ENCODE data around the gene GALNT17.

GALNT17 gene

DNA sequence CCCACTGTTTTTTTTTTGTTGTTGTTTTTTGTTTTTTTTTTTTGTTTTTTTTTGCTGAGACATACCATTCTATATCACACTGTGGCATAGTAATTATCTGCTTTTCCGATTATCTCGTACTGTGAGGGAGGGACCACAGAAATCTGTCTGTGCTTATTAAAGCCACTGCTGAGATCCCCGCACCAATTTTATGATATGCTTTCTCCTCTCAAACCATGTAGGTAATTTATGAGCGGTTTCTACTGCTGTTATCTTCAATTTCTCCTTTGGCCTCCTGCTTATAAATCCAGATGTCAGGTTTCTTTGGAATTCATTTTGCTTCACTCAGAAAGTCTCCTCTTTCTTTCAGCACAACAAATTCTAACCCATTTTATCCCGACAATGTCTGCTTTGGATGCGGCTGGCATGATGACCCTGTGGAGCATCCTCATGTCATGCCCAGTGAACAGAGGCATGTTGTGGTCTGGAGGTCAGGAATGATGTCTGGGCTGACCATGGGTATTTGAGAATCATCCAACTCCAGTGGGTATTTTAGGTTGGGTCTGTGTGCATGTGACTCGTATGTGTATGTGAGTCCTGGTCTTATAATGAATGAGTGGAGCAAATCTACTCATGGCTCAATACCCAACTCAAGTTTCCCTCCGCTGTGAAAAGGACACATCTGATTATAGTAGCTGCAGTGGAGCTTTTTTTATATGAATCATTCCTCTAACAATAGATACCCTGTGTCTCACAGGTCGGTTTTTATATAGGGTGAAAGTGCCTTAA lies 213.4 kb downstream of the GALNT17 start:
- no peak for DNase-seq

DNA sequence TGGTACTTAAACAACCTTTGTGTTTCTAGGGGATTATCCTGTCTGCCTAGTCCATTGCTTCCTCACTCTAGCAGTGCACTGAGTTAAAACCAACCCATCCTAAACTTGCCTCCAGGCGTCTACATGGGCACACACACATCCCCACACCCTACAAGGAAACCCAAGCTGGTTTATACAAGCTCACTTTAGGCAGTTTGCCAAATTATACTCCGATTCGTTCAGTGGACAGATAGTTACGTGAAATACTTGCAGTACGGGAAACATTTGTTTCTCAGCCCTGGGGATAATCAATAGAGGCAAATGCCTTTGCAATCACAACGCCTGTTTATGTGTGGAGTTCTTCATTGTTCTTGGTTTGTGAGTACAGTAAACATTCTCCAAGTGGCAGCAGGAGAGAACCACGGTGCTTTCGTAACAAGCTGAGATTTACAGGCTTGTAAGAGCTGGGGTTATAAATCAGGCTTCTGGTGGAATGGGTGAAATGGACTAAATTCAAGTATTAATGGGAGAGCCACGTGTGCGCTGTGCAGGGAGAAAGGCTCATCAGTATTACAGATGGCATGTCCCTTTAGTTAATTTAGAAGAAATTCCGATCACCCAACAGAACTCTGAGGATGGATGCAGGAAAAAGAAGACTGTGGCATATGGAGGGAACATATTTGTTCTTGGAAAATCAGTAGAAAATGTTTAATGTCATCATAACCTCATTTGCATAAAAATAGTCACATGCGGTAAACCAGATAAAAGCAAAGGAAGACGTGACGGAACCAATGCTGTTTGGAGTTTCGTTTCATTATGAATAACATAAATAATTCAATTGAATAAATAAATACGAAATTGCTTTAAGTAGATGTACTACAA lies 217.1 kb downstream of the GALNT17 start:
- no peak for DNase-seq

DNA sequence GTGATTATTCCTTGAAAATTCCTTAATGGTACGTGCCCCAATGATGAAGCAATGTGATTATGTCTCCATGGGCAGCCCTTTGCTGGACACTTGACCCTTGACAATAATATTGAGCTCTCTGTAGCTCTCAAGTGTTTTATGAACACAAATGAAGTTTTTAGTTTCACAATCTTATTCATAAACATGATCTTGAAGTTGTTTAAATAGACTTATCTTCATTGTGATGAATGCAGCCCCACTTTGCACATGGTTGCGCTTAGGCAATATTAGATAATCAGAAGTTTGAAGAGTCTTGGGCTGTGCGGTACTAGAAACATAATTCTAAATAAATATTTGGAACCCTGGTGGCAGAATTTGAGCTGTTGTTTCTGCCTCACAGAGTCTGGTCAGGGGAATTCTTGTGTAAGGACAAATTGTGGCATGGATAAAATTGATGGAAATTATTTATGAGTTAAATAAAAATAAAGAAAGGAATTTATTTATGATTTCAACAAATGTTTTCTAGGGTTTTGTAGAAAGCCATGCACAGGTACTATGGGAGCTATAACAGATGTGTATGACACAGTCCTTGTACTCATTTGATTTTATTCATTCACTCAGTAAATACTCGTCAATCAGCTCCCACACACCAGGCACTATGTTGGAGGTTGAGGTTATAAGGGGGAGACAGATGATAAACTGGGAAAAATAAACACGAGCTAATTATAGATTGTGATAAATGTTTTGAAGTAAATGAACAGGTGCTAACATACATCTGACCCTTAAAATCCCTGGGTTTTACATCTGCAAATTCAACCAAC lies 217.9 kb downstream of the GALNT17 start:
- no peak for DNase-seq

DNA sequence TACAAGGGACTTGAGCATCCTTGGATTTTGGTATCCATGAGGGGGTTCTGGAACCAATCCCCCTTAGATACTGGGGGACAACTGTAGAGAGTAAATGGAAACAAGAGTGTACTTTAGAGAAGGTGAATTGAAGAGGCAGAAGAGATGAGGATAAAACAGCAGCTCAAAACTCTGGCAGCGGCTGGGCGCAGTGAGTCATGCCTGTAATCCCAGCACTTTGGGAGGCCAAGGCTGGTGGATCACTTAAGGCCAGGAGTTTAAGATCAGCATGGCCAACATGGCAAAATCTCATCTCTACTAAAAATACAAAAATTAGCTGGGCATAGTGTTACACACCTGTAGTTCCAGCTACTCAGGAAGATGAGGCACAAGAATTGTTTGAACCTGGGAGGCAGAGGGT lies 218.7 kb downstream of the GALNT17 start:
- DNase-seq, result no peak

DNA sequence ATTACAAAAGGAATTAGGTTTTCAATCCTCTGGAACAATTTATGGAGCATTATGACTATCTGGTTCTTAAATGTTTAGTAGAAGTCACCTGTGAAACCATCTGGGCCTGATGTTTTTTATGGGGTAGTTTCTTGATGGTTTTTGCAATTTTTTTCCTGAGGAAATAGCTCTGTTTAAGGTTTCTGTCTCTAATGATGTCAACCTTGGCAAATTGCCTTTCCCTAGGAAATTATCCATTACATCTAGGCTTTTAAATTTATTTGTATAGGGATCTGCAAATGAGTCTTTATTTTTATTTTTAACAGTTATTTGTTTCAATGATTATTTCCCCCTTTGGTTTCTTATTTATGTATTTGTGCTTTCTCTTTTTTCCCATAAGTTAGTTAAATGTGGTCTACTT lies 222.8 kb downstream of the GALNT17 start:
- DNase-seq, result no peak

DNA sequence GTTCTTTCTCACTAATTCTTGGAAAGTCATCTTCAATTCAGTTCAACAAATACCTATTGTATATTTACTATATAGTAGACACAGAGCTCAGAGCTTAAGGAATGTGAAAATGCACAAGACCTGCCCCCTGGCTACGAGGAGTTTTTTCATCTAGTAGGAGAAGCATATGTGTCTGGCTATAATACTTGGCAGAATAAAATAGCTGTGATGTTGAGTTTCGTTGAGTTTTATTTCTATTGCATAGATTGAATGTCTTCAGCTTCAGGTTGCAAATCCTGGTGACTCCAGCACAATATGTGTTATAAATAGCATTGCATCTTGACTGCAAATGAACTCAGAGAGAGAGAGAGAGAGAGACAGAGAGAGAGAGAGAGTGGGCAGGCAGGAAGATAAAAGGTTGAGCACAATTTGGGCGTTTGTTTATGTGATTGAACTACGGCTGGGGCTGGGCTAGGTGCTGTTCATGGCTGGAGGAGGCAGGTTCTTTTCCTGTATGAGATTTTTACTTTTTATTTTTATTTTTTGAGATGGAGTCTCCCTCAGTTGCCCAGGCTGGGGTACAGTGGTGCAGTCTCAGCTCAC lies 229.6 kb downstream of the GALNT17 start:
- DNase-seq, result no peak

DNA sequence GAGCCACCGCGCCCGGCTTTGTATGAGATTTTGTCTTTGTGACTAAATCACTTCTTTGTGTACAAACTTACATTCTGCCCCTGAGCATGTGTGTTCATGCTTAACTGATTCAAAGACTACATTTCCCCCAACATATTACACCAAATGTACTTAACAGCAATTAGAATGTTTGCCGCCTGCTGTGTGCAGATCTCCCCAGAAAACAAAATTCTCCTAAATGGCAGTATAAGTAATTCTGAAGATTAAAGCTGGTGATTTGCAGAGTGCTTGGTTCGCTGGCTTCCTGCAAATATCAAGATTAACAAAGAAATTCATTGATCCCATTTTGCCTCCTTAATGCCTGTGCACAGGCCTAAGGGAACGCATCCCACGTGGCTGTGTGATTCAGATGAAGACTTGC lies 230.3 kb downstream of the GALNT17 start:
- no peak for DNase-seq

DNA sequence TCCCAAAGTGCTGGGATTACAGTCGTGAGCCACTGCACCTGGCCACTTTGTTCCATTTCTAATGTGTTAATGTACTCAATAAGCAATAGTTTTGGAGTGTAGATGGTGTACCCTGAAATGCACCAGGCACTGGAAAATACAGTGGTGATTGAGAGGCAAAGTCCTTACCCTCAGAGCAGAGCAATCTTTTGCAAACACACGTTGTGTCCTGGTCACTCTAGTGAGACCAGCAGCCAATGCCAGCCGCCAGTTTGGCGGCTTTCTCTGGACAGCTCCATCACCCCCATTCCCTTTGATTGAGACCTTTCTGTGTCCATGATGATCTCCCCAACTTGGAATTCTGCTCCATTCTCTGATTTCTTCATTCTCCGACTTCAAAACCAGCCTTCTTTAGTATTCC lies 231.3 kb downstream of the GALNT17 start:
- no peak for DNase-seq

DNA sequence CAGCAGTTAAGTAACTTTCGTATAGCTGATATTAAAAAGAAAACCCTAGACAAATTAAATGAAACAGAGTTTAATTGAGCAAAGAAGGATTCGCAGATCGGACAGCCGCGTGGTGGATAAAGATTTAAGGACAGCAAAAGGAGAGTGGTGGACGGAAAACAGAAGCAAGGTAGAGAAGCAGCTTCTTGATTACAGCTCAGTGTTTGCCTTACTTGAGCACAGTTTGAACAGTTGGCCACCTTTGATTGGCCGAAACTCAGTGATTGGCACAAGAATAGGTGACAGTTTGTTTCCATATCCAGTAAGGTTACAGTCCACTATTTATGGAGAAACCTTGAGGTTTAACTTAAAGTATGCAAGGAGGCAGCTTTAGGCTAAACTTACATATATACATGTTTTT lies 231.7 kb downstream of the GALNT17 start:
- no peak for DNase-seq

DNA sequence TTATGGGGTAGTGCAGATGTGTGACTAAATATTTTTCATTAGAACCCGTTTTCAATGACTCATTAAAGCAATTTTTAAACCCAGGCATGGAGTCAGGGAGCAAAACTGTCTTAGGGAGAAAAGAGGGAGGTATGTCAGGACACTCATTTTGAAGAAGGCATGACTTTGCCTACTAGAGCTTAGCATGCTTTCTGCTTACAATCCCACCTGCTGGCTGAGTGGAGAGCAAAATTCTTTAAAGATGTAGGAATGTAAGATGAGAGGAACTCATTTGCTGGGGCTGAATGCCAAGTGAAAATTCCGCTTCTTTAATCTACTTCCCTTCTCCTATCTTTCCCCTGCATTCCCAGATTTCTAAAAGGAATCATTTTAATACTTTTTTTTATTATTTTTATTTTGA lies 232.6 kb downstream of the GALNT17 start:
- DNase-seq, result no peak

DNA sequence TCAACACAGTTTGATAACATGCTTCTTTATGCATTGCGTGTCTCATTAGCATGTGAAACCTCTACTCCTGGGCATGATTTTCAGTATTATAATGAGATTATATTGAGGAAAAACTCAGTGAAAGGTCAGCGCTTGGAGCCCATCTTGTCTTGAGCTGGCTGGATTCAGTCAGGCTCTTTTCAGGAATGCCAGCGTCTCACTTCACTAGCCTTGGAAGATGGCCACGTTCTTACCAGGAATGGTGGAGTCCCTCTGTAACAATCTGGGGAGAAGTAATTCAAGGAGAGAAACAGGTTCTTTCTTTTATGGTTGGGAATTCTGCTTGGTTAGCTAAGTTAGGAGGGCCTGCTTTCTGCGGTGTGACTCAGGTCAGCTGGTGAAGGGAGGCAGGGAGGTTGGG lies 241.0 kb downstream of the GALNT17 start:
- no peak for DNase-seq

DNA sequence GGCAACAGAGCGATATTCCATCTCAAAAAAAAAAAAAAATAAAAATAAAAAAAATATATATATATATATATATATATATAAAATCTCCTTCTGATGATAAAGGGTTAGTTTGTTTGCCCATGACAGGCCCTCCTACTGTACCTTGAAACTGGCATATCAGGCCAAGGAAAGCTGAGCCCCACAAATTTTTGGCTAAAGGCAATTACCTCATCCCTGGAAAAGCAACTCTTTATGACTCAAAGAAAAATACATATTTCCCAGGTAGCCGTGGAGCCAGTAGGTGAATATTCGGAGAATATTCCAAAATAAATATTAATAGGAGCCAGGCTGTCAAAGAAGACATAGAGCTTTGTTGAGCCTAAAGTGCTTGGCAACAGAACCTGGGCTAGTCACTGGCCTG lies 245.1 kb downstream of the GALNT17 start:
- DNase-seq, result no peak

DNA sequence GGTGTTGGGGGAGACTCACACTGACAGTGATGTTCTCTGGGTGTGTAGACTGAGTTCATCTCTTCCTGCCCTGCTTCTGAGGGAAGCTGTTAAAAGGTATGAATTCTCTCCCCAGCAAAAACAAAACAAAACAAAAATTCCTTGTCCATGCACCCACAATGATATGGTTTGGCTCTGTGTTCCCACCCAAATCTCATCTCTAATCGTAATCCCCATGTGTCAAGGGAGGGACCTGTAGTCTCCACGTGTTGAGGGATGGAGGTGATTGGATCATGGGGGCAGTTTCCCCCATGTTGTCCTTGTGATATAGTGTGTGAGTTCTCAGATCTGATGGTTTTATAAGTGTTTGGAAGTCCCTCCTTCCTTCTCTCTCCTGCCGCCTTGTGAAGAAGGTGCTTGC lies 245.5 kb downstream of the GALNT17 start:
- DNase-seq, result no peak

DNA sequence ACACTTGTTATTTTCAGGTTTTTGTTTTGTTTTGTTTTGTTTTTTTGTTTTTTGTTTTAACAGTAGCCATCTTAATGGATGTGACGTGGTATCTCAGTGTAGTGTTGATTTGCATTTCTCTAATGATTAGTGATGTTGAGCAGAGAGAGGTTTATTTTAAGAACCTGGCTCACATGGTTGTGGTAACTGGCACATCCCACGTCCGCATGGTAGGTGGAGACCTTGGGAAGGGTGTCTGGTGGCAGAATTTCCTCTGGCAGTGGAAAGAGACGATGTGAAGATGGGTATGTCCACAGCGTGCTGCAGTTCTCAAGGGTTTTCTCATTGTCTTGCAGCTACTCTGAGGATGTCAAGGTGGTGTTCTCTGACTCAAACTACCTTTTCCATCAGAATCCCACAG lies 252.2 kb downstream of the GALNT17 start:
- DNase-seq, result no peak

DNA sequence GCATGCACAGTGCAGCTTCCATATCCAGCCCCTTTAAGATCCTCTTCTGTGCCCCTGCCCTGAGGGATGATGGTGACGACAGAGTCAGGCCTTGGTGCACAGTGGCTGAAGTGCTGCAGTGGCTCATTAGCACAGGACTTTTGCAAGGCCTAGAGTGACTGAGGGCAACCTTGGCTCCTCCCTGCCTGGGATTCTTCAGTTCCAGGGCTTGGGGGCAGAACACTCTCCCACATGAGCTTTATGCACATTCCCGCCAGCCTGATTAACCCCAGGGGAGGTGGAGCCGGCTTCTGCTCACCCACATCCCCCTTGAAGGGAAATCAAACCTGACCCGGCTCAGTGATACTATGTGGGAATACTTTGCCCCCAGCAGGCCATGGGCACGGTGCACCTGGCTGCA lies 253.4 kb downstream of the GALNT17 start:
- DNase-seq, result no peak

DNA sequence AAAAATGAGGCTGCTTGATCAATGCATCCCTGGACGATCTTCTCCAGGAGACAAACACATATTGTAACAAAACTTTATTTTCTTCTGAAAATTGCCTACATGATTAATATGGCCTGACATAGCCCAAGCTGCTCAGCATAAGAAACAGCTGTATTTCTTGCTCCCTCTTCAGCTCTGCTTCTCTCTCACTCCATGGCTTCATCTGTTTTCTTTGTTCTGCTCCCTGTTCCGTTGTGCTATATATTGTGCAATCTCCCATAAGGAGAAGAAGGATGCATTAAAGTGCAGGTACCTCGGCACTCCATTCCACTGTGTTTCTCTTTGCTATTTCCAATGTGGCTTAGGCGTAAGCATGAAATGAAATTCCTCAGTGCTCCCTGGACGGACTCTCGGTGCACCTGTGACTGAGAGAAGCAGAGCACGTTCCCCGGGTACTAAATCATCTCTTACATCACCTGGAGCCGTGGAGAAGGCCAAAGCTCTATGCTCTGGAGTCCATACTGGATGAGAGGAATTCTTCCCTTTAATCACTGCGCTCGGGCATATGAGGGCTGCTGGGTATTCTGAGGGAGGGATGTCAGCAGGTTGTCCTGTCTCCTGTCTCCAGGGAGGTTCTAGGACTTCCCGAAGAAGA lies 254.3 kb downstream of the GALNT17 start:
- DNase-seq, result no peak

DNA sequence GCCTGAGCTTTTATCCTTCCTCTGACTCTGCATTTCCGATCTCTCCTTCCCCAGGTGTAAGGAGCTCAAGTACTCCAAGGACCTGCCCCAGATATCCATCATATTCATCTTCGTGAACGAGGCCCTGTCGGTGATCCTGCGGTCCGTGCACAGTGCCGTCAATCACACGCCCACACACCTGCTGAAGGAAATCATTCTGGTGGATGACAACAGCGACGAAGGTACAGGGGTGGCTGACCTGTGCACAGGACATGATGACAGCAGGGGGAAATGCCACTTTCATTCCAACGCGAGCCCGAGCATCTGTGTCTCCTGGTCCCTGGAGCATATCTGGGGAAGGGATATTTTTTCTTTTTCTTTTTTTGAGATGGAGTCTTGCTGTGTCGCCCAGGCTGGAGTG lies 256.2 kb downstream of the GALNT17 start:
- no peak for DNase-seq

DNA sequence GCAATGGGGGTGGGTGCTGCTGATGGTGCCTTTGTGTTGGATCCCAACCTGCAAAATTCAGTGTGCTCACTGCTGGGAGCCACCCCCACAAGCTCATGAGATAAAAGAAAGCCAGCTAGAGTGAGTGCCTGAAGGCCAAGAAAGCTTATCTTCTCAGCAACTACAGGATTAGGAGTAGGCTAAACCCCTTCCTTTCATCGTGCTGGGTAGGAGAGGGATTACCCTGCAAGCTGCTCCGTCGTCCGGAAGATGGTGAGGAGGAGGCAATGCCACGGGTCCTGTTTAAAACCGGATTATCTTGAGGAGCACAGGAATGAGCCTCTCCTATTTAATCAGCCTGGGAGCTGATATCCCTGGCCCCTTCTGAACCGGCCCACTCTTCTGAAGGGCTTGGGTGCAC lies 258.0 kb downstream of the GALNT17 start:
- no peak for DNase-seq

DNA sequence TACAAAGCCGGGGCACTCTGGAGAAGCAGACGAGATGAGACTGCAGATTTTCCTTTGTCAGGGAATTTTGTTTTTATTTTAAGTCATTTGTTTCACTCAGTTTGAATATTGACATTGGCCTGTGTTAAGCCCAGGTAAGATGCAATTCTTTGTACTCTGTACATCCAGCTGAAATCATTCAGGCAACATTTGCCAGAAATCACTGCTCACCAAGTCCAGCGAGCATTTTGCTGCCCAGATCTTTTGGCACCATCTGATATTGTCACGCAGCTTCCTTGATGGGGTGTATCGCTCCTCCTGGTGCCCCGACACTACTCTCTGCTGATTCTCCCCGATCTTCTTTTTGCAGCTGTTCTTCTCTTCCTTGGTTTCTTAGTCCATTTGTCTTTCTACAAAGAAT lies 261.7 kb downstream of the GALNT17 start:
- no peak for DNase-seq

DNA sequence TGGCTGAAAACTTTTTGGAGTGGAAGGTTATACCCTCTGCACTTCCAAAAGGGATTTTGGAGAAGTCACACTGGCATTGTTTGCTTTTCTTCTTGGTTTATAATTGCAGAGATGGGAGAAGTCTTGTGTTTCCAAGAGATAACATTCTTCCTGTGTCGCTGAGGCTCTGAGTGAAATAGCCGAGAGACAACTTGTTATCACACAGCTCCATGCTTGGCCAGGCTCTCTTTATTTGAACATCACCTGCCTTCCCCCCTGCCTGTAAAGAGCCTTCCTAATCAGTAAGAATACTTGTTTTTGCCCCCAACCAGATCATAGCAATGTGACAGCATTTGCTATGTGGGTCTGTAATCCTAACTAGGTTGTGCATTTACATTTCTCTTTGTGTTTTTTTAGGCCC lies 270.7 kb downstream of the GALNT17 start:
- DNase-seq, result no peak

DNA sequence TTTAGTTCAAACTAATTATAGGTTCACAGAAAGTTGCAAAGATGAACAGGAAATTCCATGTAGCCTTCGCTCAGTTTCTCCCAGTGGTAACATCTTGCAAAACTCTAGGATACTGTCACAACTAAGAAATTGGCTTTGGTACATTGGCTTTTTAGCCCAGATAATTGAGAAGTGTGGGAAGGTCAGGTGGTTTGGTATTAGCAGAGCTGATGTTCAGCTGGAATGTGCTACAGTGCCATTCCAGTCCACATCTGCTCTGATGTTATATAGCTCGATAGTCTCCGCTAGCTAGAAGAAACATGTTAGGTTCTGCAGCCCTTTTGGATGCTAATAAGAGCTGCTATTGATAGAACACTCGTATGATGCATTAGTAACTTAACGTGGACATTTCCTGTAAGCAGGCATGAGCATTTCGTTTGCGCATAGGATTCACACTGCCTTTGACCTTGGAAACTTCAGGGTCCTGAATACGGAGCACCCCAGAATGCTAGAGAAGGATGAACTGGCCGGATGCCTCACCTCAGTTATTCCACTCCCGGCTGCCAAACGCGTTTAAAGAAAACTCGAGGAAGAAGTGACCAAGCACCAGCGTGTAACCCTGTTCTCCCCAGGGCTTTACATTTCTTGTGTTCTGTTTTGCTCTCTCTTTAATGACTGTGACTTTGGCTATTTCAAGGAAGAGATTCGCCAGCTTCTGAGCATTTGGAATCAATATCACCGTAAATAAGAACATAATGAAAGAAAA lies 271.4 kb downstream of the GALNT17 start:
- DNase-seq, result no peak

DNA sequence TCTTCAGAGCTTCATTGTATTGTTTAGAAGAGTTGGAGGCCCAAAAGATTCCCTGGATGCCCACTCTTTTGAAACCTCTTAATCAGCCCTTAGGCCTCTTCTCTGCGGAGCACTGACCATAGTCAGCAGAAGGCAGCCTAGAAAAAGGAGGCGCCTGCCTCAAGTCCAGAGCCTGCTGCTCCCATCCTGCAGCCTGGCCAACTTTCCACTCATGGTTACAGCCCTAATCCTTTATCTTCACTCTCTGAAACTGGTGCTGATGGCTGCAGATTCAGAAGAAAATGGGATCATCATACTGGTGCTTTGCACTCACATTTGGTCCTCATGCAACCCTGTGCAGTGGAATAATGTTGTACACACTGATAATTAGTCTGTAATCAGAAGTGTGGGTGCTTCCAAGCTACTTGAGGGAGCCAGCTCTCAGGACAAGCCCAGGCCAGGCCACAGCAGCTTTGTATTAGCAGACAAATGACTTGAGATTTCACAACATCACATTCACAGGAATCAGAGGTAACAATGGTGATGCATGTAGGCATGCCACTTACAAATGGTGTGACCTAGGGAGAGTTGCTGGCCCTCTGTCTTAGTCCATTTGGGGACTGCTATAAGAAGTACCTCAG lies 272.9 kb downstream of the GALNT17 start:
- no peak for DNase-seq

Measured in NCI-H1048 (cell line).